Hematopoietic multipotent progenitor cell treated with erythropoietin and hydrocortisone succinate and interleukin-3 and kit ligand, for 17 days (in vitro differentiated cells): ENCODE measurements around the gene PTPN6.

Source experiments
- DNase-seq: peaks from one replicate; pipeline ENCODE4 v3.0.0-alpha.2; 2015; ENCODE audit warnings: low spot score

The PTPN6 gene

GRCh38 chr12:6941782-6942181, 9.4 kb upstream of the PTPN6 start:
- DNase-seq = no peak

- no peak for DNase-seq
Measured at GRCh38 chr12:6942331-6942665, 8.9 kb upstream of the PTPN6 start.

- peak; percentile 92 for DNase-seq
Measured at GRCh38 chr12:6943389-6943721, 7.8 kb upstream of the PTPN6 start.

DNA sequence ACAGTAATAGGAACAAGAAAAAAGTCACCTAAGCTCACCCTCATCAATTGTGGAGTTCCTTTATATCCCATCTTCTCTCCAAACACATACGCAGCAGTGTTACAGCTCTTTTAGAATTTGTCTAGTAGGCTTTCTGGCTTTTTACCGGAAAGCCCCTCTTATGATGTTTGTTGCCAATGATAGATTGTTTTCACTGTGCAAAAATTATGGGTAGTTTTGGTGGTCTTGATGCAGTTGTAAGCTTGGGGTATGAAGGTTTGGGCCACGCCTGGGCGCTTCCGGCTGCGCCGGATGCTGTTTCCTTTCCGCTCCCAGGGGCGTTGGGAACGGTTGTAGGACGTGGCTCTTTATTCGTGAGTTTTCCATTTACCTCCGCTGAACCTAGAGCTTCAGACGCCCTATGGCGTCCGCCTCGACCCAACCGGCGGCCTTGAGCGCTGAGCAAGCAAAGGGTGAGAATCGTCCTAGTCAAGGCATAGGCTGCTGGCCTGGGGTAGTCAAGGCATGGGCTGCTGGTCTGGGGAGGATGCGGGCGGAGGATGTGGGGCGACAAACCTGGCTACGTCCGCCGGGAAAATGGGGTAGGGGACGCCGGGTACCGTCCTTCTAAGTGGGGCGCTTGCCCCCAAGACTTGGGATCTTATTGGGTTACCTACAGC, 7.3 kb upstream of the PTPN6 start, which contains the start of the genes C12orf57 and RNU7-1:
C12orf57 (plus strand) TSS at position 301 of the 659 bp plus-strand sequence; CDS start at position 401, 100 bp downstream.
RNU7-1 (plus strand) TSS at position 95 of the 659 bp plus-strand sequence.
- DNase-seq = no peak

DNA sequence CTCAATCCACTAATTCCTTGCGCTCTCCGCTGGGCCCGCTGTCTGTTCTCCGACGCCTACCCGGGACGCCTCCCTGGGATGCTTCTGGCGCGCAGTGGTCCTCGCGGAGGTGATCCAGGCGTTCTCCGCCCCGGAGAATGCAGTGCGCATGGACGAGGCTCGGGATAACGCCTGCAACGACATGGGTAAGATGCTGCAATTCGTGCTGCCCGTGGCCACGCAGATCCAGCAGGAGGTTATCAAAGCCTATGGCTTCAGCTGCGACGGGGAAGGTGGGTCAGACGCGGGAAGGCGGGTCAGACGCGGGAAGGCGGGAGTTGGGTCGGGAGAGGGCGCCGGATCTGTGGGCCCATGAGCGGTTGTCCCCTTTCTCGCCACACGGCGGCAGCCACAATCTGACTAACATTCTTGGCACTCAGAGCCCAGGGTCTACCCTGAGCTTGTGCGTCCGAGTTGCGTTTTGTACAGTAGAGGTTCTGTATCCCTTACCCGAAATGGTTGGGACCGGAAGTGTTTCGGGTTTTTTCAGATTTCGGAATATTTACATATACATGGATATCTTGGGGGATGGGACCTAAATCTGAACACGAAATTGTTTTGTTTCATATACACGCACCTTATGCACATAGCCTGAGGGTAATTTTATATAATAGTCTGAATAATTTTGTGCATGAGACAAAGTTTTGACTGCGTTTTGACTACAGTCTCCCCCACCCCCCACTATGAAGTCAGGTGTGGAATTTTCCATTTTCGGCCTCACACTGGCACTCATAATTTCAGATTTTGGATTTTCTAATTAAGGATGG, 6.6 kb upstream of the PTPN6 start:
- peak; percentile 87 for DNase-seq

- DNase-seq = no peak
Measured at GRCh38 chr12:6945613-6946012, 5.5 kb upstream of the PTPN6 start.

DNA sequence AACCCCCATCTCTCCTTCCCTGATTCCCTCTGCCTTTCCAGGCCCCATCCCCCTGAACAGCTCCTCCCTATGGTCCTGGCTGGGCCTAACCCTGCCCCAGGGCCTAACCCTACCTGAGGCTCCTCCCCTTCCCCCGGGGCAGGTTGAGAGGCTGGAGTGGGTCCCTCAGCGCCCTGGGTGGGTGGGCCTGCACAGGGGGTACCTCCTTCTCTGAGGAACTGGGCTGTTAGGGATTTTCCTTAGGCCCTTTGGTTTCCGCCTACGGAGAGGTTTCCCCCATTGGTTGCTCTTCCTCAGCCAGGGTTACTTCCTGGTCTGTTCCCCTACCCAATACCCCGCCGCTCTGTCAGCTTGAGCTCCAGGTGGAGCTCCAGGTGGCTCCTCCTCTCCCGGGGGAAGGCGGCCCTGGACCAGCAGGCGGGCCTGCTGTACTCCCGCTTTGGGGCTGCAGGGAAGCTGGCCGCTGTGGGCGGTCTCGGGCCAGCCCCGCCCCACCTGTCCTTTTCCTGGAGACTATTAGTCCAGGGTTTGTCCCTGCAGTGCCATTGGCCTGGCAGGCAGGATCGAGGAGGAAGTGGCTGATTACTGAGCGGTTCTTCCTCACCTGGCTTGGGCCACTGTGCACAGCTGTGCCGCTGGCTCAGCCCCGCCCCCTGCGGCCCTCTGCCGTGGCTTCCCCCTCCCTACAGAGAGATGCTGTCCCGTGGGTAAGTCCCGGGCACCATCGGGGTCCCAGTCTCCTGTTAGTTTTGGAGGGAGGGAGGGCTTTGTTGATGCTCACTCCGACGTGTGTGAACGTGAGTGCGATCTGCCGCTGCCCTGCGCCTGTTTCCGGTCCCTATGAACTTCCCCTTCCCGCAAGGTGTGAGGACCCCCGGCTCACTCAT, 4.9 kb upstream of the PTPN6 start:
- DNase-seq = no peak

DNA sequence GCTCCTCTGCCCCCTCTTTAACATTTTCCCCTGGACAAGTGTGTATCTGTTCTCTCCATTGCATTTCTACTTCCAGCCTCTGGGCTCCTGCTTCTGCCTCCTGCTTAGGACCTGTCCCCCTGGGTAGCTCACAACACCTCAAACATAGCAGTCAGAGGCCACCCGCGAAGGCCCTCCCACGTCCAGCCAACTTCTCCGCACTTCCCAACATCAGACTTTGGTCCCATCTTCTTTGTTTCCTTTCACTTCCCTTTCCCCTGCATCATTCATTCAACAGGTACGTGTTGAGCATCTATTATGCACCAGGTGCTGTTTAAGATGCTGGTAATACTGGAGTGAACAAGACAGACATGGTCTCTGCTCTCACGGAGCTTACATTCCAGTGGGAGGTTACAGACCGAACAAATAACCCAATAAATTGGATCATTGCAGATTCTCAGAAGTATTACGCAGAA, 4.2 kb upstream of the PTPN6 start:
- DNase-seq = no peak

DNA sequence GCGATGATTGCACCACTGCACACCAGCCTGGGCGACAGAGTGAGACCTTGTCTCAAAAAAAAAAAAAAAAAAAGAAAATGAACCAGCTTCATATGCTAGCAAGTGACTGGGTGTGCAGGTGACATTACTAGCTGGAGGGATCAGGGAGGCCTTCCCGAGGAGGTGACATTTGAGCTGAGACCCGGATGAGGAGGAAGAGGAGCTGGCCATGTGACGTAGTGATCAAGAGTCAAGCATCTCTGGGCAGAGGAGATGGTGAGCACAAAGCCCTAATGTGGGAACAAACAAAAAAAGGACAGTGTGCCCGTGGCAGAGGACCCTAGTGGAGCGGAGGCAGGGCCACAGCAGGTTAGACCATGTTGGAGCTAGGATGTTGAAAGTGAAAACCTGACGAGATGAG, 3.5 kb upstream of the PTPN6 start:
- no peak for DNase-seq

DNA sequence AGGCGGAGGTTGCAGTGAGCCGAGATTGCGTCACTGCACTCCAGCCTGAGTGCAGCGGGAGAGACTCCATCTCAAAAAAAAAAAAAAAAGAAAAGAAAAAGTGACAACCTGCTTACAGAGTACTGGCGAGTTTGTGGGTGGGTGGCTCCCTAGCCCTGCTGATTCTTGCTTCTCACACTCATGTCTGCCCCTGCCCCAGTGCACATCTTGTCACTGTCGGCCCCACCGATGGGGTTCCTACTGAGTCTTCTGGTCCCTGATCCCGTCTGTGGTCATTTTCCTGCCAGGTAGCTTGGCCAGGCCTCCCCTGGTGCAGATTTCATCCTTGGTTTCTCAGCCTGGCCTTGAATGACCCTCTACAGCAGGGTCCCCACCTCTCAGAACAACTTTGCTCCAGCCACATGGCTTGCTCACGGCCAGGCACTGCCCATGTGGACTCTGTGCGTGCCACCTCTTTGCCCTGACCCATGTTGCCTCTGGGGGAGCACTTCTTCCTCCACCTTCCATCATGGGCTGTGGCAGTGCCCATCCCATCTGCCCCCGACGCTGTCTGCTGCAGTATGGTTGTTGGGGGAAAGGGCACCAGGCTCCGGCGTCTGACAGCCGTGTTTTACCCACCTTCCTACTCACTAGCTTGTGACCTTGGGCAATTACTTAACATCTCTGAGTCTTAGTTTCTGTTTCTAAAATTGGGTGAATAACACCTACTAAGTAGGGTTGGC, 2.1 kb upstream of the PTPN6 start:
- DNase-seq = no peak

DNA sequence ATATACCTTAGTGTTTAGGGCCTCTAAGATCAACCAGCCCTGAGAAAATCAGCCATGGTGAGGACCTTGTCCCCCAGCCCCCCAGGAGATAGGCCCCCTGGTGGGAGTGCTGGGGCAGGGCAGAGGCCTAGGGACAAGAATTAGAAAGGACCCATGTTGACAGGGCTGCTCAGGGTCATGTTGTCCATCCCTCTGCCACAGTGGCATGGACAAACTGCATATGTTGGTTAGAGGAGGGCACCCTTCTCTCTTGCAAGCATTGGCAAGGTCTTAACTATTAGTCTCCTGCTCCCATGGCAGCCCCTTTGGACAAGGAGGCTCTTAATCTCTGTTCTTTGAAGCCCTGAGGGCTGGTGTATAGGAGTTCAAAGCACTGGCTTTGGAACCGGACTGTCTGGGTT, 755 bp upstream of the PTPN6 start:
- DNase-seq = no peak

DNA sequence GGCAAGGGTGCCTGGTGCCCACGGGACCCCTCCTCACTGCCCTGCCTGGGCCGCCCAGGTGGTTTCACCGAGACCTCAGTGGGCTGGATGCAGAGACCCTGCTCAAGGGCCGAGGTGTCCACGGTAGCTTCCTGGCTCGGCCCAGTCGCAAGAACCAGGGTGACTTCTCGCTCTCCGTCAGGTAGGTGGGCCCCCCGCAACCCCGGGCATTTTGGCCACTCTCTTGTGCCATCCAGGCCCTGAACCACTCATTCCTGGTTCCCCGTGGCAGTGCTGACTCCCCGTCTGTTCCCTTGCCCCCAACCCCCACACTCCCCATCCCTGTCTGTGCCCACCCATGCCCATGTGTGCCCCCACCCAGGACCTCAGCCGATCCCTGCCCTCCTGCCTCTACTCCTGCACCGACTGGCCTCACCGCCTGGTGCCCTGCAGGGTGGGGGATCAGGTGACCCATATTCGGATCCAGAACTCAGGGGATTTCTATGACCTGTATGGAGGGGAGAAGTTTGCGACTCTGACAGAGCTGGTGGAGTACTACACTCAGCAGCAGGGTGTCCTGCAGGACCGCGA, 480 bp downstream of the PTPN6 start:
- DNase-seq = no peak

DNA sequence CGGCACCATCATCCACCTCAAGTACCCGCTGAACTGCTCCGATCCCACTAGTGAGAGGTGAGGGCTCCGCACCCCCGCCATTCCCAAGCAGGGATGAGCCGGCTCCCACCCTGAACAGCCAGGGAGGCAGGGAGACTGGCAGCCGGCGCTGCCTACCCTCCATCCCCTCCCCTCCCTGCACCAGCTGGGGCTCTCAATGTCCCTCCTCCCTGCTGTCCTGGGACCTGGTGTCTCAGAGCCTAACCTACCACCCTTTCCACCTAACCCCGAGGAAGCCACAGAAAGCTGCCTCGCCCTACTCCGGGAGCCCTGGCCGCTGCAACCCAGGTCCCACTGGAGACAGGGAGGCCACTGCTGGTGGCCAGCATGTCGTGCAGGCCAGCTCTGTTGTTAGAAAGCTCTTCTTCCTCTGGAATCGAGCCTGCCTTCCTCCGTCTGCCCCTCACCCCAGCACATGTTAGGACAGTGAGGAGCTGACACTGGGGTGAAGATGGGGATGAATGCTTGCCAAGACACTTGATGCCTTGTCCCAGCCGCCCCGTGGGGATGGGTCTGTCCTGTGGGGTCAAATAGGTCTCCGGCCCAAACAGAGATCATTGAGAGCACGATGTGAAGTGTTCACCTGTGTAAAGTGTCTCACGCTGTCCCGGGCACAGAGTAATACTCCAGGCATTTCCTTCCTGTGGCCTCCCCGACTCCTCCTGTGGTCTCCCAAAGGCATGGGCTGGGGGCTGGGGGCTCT, 1.1 kb downstream of the PTPN6 start:
- DNase-seq = no peak

DNA sequence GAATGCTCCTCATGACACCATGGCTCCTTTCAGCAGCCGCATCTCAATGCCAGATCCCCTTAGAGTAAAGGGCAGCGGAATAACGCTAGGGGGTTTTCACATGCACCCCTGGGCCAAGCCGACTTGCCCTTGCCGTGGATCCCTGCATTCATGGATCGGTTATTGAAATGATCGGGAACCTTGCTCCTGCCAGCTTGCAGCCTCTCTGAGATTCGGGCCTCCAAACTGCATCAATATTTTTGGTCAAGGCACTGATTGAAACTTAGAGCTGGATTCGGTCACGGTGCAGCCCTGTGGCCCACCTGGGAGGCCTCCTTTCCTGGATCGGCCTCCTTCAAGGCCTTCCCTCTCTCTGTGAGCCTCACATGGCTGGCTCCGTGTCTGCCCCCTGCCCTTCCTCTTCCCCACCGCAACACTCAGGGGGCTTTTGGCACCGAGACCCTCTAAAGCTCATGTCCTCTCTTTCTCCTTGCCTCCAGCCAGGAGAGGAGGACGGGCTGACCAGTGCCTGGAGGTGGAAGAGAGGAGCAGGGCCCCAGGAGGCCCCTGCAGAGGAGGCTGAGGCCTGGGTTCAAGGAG, 1.8 kb downstream of the PTPN6 start:
- no peak for DNase-seq

DNA sequence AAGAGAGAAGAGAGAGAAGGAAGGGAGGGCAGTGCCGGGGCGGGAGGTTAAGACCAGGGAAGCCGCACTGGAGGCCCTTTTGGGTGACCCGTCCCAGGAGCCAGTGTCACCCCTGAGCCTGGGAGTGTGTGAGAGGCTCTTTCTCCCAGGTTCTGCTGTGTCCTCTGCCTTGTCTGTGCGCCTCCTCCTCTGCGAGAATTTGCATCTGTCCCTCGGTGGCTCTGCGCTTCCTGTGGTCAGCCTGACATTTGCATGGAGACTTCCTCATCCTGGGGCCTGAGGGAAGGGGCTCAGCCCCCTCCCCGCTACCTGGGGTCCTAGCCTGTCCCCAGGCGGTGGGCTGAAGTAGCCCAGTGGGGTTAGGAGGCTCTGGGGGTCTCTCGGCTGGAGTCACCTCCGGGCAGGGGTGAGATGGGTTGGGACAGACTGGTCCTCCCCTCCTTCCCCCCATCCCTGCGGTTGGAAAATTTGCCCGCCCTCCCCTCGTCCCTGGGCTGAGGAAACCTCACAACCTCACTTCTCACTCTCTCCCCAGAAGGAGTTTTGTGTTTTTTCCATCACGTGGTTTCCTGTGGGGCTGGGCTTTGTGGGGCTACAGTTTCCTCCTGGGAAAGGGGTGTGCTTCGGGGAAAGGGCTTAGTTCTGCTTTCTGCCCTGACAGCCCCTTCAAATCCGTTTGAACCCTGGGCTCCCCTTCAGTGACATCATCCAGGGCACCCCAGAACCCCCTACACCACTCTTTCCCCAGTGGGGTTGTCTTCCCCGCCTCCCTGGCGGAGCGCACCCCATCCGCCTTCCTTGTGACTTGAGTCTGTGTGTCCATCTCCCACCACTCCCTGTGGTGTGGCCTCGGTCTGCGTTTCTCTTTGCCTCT, 2.5 kb downstream of the PTPN6 start:
- no peak for DNase-seq

- no peak for DNase-seq
Measured at GRCh38 chr12:6954316-6955107, 3.4 kb downstream of the PTPN6 start.

DNA sequence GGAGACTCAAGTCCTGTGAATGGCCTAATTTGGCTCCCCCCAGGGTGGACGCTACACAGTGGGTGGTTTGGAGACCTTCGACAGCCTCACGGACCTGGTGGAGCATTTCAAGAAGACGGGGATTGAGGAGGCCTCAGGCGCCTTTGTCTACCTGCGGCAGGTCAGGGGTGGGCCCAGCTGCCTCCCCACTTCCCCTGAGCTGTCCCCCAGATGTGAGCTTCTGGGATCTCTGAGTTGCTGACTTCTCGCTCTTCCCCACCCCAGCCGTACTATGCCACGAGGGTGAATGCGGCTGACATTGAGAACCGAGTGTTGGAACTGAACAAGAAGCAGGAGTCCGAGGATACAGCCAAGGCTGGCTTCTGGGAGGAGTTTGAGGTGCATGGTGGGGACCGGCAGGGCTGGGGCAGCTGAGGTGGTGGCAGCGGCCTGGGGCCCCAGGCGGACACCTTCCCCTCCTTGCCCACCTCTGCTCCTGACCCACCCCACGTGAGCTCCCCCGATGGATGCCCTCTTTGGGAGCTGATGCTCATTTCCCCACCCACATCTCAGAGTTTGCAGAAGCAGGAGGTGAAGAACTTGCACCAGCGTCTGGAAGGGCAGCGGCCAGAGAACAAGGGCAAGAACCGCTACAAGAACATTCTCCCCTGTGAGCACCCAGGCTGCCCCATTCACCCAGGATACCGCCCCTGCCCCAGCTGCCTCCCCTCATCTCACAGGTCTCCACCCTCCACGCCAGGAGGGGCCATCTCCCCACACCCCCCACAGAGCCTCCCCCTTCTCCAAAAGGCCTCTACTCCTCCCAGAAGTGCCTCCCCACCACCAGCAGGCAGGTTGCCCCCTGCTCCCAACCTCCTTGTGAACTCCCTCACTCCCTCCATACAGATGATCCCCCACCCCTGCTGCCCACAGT, 4.2 kb downstream of the PTPN6 start:
- no peak for DNase-seq
